Natural killer cell (primary cell): Measurements from ENCODE around the gene C4BPA. TPM values are rescaled to one million over a fixed set of nuclear protein-coding genes. Genes with fewer than 3 reads are reported as not detected.
A peak's percentile ranks its signal among the peaks of the same experiment; 100 is the strongest.

Experiments used
- ATAC-seq, 3 donors: fragments of 150-1000 bp in 2 of 3; fragments of 200-7000 bp in 1 of 3; cut with Tn5 transposase; 1 replicate in 1 of 3; 2 replicates in 2 of 3; pipeline ENCODE4 v1.10.0; 2021; ENCODE audit warnings: mild to moderate bottlenecking in 2 of 3, moderate library complexity in 2 of 3
- DNase-seq, 2 donors: peaks; one replicate each; pipeline versions ENCODE4 v3.0.0 to v3.0.0-alpha.2; 2013 to 2021; ENCODE audit warnings: mixed read lengths in 1 of 2
- H3K27ac ChIP-seq: one replicate; pipeline ENCODE4 v1.5.1; 2013; ENCODE audit warnings: mild to moderate bottlenecking, low read length
- H3K27me3 ChIP-seq: one replicate; pipeline ENCODE4 v1.6.1; 2013; ENCODE audit warnings: low read length; ENCODE audit not compliant: control insufficient read depth, insufficient read depth
- H3K36me3 ChIP-seq: one replicate; pipeline ENCODE4 v1.6.1; 2013; ENCODE audit warnings: low read length; ENCODE audit not compliant: control insufficient read depth, insufficient read depth
- H3K4me1 ChIP-seq: one replicate; pipeline ENCODE4 v1.6.1; 2013; ENCODE audit warnings: low read length; ENCODE audit not compliant: control insufficient read depth, insufficient read depth
- H3K4me3 ChIP-seq: one replicate; pipeline ENCODE4 v1.5.1; 2013; ENCODE audit warnings: low read length
- H3K9me3 ChIP-seq: one replicate; pipeline ENCODE4 v1.6.1; 2013; ENCODE audit warnings: low read length; ENCODE audit not compliant: control insufficient read depth, insufficient read depth
- H3K27ac Mint-ChIP-seq, 2 donors: one replicate each; pipeline ENCODE4 v1.8.0; 2022; ENCODE audit warnings: mild to moderate bottlenecking in 2 of 2, mixed read lengths in 2 of 2, moderate library complexity in 1 of 2
- H3K27me3 Mint-ChIP-seq, 2 donors: one replicate each; pipeline ENCODE4 v1.8.0; 2022; ENCODE audit warnings: low read depth in 2 of 2, mixed read lengths in 2 of 2
- H3K36me3 Mint-ChIP-seq: one replicate; pipeline ENCODE4 v1.8.0; 2022; ENCODE audit warnings: mixed read lengths
- H3K4me1 Mint-ChIP-seq, 2 donors: one replicate each; pipeline ENCODE4 v1.8.0; 2022; ENCODE audit warnings: mixed read lengths in 2 of 2
- H3K4me3 Mint-ChIP-seq: one replicate; pipeline ENCODE4 v1.8.0; 2022; ENCODE audit warnings: mild to moderate bottlenecking, moderate library complexity, mixed read lengths
- H3K9me3 Mint-ChIP-seq, 2 donors: one replicate each; pipeline ENCODE4 v1.8.0; 2022; ENCODE audit warnings: mixed read lengths in 2 of 2
- WGBS: methylation state at CpG from one replicate; pipeline ENCODE4 v1.1.7; 2013; ENCODE audit warnings: missing lambda C conversion rate; ENCODE audit not compliant: insufficient coverage; 5-methylcytosine and 5-hydroxymethylcytosine counted together
- intact Hi-C: fragments of 100-400 bp; cut with micrococcal nuclease; formaldehyde crosslinking; loops from one replicate; pipeline ENCODE4 v1.14.2; 2022
- total RNA-seq, 4 donors: library from RNA; stranded (reverse); fragments of 120-200 nt in 1 of 4; gene quantifications; one replicate each; pipeline versions ENCODE4 v1.2.3 to v1.2.4, GENCODE V29; 2013 to 2022
- TF ChIP-seq, protein P1 (sequence below): fragments of 200-600 bp; IDR thresholded peaks from one replicate; pipeline ENCODE4 v1.8.0; 2022; ENCODE audit warnings: antibody characterized with exemption

Gene C4BPA
- total RNA-seq = not detected
- not detected for total RNA-seq (2013)

DNA sequence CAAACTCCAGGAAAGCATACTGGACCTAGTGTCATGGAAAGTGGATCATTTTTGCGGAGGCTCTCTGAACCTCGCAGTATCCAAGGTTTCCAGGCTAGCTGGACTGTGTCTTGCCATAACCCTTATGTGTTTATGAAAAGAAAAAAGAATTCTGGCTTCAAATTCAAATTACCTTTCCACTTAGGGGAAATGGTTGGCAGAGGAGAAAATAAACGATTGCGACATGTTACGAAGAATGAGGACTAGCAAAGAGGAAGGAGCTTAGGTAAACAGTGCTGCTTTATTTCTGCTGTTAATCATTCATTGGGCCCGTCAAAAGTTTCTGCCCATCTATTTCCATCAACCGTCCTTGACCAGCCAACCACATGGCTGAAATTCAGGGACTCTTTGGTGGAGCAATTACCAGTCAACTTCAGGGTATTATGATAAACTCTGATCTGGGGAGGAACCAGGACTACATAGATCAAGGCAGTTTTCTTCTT, at the start of gene C4BPA:
C4BPA (plus strand) TSS at position 342 of the 482 bp plus-strand sequence. CDS start 8,793 bp downstream, outside the sequence.
- DNase-seq (no peak), ATAC-seq (no peak)
- Mint-ChIP-seq H3K9me3 (no peaks in the 10 kb centered on the region), H3K4me3 (no peak within 1 kb of the TSS), H3K36me3 (no peaks in the 10 kb centered on the region), H3K27ac (no peak within 1 kb of the TSS), H3K4me1 (no peaks in the 10 kb centered on the region), H3K27me3 (peaks cover 27 to 47% of the 10 kb centered on the region in 2 donors)
- H3K27ac ChIP-seq = no peak within 1 kb of the TSS
- intact Hi-C loops = no loop called here
- 81% methylated on average over 5 of the region's 7 CpGs for WGBS
- H3K36me3 ChIP-seq = no peaks in the 10 kb centered on the region
- no peaks in the 10 kb centered on the region for H3K4me1 ChIP-seq
- H3K9me3 ChIP-seq = no peaks in the 10 kb centered on the region
- no peak within 1 kb of the TSS for H3K4me3 ChIP-seq
- TF ChIP-seq, protein P1, sequence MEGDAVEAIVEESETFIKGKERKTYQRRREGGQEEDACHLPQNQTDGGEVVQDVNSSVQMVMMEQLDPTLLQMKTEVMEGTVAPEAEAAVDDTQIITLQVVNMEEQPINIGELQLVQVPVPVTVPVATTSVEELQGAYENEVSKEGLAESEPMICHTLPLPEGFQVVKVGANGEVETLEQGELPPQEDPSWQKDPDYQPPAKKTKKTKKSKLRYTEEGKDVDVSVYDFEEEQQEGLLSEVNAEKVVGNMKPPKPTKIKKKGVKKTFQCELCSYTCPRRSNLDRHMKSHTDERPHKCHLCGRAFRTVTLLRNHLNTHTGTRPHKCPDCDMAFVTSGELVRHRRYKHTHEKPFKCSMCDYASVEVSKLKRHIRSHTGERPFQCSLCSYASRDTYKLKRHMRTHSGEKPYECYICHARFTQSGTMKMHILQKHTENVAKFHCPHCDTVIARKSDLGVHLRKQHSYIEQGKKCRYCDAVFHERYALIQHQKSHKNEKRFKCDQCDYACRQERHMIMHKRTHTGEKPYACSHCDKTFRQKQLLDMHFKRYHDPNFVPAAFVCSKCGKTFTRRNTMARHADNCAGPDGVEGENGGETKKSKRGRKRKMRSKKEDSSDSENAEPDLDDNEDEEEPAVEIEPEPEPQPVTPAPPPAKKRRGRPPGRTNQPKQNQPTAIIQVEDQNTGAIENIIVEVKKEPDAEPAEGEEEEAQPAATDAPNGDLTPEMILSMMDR = no peak
- H3K27me3 ChIP-seq = no peaks in the 10 kb centered on the region

DNA sequence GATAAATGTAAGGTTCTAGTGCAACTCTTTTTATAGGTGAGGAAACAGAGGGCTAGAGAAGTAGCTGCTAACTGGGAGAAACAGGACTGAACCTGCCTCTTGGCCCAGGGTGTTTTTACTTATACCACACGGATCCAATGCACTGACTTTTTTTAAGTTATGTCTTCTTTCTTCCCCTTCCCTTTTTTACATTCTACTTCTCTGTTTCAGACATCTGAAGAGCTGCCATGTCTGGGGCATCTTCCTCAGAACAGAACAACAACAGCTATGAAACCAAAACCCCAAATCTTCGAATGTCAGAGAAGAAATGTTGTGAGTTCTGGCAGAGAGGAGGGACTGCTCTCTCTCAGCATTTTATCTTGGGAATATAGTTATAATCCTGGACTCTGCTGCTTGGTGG, 49.5 kb upstream of the C4BPA start:
- peaks cover 5% of the 10 kb centered on the region for H3K36me3 Mint-ChIP-seq
- Histone ChIP-seq H3K4me3 (no peak overlapping the region), H3K36me3 (no peaks in the 10 kb centered on the region), H3K27ac (no peak overlapping the region), H3K9me3 (no peaks in the 10 kb centered on the region), H3K4me1 (peaks cover 25% of the 10 kb centered on the region), H3K27me3 (no peaks in the 10 kb centered on the region)
- ATAC-seq (no peak), DNase-seq (no peak)
- peak overlapping the region; percentile 33 for H3K4me3 Mint-ChIP-seq
- peak overlapping the region; percentile 96 to 97 for H3K27ac Mint-ChIP-seq
- H3K4me1 Mint-ChIP-seq = peaks cover 32 to 36% of the 10 kb centered on the region in 2 donors
- H3K27me3 Mint-ChIP-seq = no peaks in the 10 kb centered on the region
- 20% methylated on average over 2 of the region's 2 CpGs for WGBS
- no peaks in the 10 kb centered on the region for H3K9me3 Mint-ChIP-seq
- intact Hi-C loops = loop anchor here (5.0 kb wide), 1 partner anchor 268 kb away; the partner anchor contains the start of gene CD55
- TF ChIP-seq, protein P1 = no peak

DNA sequence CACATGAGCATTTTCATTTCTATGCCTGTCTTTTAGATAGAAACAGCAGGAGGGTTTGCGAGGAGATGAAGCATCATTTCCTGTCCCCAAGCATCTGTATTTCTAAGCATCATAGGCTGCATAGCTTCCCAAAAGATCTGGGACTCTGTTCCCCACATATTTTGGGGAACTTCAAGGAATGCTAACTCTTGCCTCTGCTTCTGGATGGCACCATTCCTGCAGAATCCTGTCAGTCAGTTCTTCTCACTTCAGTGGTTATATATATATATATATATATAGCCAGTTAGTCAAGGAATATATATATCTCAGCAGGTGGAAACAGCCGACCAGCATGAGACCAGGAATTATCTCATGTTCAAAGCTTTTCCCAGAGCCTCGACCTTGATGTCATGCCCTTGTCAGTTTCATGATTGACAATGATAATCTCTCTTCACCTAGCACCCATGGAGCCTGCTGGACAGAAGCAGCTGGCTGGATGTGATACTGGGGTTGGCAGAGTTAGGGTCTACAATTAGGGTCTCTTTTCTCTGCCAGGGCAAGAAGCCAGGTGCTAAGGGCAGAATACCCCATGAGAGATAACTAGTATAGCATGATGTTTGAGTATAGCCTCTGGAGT, 48.5 kb upstream of the C4BPA start:
- peaks cover 24 to 28% of the 10 kb centered on the region in 2 donors for H3K4me1 Mint-ChIP-seq
- intact Hi-C loops = no loop called here
- no peaks in the 10 kb centered on the region for H3K9me3 ChIP-seq
- no peaks in the 10 kb centered on the region for H3K9me3 Mint-ChIP-seq
- H3K27ac ChIP-seq = no peak overlapping the region
- ATAC-seq (no peak), DNase-seq (no peak)
- no peaks in the 10 kb centered on the region for H3K27me3 ChIP-seq
- no peak overlapping the region for H3K4me3 ChIP-seq
- WGBS = 84% methylated on average over 3 of the region's 3 CpGs
- TF ChIP-seq, protein P1 = no peak
- no peaks in the 10 kb centered on the region for H3K36me3 Mint-ChIP-seq
- H3K27me3 Mint-ChIP-seq = no peaks in the 10 kb centered on the region
- peak overlapping the region in 1 of 2 donors; percentile 97 for H3K27ac Mint-ChIP-seq
- H3K36me3 ChIP-seq = no peaks in the 10 kb centered on the region
- peak overlapping the region; percentile 33 for H3K4me3 Mint-ChIP-seq
- peaks cover 25% of the 10 kb centered on the region for H3K4me1 ChIP-seq

DNA sequence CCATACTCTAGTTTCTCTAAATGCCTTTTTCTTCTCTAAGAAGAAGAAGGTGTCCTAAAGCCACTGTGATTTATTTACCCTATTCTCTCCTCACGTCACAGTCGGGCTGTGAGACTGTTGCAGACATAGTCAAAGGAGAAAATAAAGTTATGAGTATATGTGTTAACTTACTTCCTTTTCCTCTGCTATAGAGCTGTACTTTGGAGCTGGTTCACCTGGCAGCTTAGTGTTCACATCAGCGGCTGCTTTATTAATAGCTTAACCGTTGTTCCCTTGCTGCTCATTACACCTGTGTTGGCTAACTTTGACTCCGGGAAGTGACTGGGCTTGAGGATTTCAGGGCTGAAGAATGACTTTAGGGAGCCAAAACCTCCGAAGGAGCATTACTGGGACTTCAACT, 47.4 kb upstream of the C4BPA start:
- ATAC-seq = no peak
- H3K4me1 ChIP-seq = peaks cover 18% of the 10 kb centered on the region
- intact Hi-C loops = no loop called here
- no peak overlapping the region for H3K4me3 ChIP-seq
- H3K36me3 ChIP-seq = no peaks in the 10 kb centered on the region
- Mint-ChIP-seq H3K27ac (no peak overlapping the region), H3K27me3 (no peaks in the 10 kb centered on the region), H3K4me3 (no peak overlapping the region), H3K9me3 (no peaks in the 10 kb centered on the region), H3K36me3 (no peaks in the 10 kb centered on the region), H3K4me1 (peaks cover 15 to 19% of the 10 kb centered on the region in 2 donors)
- TF ChIP-seq, protein P1 = no peak
- DNase-seq = no peak
- 78% methylated on average over 4 of the region's 6 CpGs for WGBS
- H3K27me3 ChIP-seq = no peaks in the 10 kb centered on the region
- no peaks in the 10 kb centered on the region for H3K9me3 ChIP-seq
- H3K27ac ChIP-seq = no peak overlapping the region
